Midbrain (tissue), 1 donor: ENCODE results near the gene SGCA.

Experiments used
- DNase-seq: peaks from one replicate; lab custom pipeline; 2025; lab: John Stamatoyannopoulos, UW

Gene SGCA

DNA sequence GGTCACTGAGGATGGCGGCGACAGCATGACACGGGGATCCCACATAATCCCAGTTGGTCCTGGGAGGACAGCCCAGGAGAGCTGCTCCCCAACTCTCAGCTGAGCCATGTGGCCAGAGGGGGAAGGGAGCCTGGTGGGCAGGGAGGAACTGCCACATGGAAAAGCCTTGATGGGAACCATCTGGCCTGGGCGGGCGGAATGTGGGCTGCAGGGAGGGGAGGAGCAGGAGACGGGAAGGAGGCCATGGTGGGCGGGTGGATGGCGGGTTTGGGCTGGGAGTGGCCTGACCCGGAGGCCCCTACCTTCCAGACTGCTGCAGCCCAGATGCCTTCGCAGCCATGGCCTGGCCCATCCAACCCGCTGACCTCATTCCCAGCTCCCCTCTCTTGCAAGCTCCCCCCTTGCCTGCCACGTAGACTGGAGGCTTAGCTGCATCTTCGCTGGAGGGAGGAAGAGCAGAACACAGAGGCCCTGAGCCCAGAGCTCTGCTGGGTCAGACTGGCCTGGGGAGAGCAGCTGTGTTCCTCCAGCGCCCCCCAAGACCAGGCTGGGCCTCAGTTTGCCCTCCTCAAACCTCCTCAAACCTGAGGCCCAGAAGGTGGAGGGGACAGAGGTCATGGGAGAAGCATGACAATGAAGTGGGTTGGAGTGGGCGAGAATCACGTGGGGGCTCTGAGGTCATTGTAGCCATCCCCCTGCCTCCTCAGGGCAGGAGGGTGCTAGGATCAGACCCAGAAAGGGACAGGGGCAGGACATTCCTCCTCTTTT is 43.9 kb downstream of the SGCA start:
- DNase-seq = no peak

DNA sequence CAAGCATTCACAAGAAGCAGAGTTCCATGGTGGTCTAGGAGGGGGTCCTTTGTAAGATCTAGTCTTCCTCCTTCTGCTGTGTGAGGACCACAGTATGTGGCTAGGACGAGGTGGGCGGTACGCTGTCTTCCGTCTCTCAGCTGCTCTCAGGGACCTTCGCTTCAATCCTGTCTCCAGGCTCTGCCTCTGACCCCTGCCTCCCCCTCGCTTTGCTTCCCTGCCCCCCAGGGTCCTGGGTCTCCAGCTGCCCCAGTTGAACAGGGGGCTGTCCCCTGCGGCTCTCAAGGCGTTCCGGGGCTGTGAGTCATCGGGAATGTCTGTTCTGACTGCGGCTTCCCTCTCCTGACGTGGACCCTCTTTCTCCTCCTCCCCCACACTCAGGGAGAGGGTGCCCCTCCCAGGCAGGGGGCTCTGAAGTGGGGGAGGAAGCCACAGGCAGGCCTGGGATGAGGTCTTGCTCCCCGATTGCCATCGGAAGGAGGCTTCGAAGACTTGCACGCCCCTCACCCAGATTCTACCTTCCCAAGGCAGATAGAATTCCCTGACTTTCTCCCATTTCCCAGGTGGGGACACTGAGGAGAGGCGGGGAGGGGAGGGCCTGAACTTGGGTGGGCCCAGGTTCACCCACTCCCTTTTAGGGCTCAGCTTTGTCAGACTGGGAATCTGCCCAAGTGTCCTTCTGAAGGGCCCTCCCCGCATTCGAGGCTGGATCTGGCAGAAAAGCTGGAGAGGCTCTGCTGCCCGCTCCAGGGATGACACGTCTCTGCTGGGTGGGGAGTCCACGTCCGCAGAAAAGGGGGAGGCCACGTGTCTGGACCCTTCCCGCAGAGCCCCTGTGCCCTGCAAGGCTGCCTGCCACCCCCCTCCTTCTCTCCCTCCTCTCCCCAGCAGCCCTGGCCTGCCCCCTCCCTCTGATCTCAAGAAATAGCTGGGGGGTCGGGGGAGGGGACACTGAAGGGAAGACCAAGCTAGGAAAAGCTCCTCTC is 44.7 kb downstream of the SGCA start:
- no peak for DNase-seq

- DNase-seq = no peak
Observed at GRCh38 chr17:50211249-50212120, 45.7 kb downstream of the SGCA start.

GRCh38 chr17:50212121-50212843 is 46.5 kb downstream of the SGCA start:
- no peak for DNase-seq

DNA sequence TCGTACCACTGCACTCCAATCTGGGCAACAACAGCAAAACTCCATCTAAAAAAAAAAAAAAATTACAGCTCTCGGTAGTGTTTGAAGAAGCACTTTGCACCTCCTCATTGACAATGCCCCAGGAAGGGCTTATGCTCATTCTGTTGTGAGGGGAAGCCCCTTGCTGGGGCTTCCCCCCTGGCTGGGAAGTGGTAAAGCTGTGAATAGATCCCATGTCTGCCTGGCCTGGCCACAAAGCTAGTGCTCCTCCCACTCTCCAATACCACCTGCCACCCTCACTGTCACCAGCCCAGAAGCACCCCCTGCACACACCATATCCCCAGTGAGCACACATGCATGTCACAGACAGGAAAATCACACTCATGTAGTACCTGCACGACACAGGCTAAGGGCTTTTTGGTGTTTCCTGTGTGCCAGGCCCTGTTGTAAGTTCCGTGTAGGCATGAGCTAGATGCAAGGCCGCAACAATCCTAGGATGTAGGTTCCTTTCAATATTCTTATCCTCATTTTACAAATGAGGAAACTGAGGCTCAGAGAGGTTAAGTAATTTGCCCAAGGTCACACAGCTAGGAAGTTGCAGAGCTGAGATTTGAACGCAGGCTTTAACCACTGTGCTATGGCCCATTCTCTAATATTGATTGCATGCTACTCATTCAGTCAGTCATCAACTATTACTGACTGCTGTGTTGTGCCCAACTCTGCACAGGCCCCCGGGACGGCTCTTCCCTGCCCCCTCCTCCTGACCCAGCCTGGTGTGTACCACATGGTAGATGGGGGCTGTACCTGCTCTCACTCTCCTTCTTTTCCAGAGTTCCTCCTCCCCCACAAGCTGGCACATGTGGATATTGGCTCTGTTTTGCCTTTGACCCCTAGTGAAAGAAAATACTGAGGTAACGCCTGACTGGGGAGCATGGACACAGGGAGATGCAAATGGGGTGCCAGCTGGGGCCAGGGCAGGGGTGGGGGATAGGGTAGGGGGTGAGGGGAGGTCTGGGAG is 47.5 kb downstream of the SGCA start:
- no peak for DNase-seq

- DNase-seq = no peak
Observed at GRCh38 chr17:50214976-50215760, 49.4 kb downstream of the SGCA start.

- DNase-seq = no peak
Observed at GRCh38 chr17:50217591-50217990, 51.8 kb downstream of the SGCA start.

- no peak for DNase-seq
Observed at GRCh38 chr17:50218071-50218759, 52.4 kb downstream of the SGCA start.

DNA sequence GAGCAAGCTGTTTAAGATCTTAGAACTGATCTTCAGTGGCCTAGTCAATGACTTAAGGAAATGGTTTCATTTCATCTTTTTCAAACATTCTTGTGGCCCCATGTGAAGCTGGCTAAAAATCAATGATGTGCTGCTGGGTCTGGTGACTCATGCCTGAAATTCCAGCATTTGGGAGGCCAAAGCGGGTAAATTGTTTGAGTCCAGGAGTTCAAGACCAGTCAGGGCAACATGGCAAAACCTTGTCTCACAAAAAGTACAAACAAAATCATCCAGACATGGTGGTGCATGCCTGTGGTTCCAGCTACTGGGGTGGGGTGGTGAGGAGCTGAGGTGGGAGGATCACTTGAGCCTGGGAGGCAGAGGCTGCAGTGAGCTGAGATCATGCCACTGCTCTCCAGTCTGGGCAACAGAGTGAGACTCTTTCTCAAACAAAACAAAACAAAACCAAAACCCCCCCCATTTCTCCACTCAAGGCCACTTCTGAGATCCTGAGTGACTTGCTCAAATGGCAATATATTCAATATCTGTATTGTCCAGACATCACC is 53.0 kb downstream of the SGCA start:
- DNase-seq = no peak

DNA sequence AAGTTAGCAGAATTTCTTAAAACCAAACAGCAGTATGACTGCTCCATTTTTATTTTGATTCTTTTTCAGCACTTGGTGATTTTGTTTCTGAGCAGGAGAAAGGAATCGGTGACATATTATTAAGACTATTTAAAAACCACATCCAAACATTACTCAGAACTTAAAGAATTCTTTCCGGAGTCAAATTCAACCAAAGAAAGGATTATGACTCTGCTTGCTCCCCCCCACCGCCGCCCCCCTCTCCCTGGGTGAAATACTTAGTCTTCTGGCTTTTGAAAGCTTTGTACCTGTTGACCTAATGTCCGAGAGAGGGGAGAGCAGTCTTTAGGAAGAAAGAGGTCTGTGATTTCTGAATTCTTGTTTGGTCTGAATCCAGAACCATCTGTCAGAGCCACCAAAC is 53.5 kb downstream of the SGCA start:
- DNase-seq = no peak

DNA sequence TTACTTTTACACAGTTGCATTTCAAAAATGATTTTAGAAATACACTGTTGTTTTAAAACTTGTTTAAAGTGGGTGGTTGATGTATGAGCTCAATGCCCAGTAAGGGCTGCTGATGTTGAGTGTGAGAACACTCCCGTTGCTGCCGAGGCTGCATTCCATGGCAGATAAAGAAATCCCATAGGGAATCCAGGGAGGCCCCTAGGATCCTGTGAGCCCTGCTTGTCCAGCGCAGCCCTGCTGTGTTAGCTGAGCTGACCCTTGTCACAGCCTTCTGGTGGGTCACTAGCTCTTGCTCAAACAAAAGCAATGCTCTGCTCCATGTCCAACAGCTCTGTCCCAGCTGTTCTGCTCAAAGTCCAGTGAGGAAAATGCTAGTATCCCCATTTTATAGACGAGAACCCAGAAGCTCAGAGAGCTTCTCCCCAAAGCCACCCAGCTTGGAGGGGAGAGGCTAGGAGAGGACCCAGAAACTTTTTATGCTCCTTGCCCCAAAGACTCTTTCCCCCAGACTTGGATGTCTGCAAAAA is 54.2 kb downstream of the SGCA start:
- DNase-seq = no peak

DNA sequence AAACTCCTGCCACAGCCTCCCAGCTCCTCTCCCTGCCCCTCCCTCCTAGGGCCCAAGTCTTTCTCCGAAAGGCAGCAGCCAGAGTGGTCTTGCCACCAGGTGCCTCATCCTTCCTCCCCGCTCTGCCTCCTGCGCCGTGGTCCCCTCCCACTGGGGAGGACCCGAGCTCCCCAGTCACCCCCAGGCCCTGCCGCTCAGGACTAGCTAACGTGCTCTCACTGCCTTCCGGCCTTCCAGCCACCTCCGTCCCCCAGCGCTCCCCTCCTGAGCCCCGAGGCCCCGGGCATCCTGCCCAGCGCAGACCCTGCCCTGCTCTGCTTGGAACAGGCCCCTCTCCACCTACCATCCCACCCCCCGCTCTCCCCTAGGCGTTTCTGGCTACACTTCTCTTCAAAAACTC is 55.0 kb downstream of the SGCA start:
- no peak for DNase-seq

GRCh38 chr17:50221266-50221863 is 55.6 kb downstream of the SGCA start:
- no peak for DNase-seq

DNA sequence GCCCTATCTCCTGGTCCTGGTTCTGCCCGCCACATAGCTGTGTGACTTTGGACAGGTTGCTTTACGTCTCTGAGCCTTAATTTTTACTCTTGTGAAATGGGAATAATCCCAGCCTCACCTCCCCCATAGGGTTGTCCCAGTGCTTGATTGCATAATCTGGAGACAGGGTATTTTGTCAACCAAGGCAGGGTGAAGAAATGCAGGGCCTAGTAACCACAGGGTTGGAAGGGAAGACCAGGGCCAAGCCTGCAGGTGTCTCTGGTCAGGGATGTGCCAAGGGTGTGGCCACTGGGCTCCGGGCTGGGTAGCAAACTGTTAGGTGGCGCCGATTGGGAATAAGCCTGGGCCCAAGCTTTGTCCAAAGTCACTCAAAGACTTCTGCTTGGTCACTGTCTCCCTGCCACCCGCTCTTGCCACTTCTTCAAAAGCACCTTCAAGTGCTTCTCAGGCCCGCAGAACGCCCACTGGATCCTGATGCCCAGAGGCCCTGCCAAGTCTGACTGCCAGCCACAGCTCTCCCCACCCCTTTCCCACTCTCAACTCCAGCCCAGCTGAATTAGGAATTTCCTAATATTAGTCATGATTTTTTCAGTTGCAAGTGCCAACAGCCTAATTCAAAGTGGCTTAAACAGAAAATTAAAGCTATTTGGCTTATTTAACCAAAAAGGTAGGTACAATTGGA is 56.2 kb downstream of the SGCA start:
- DNase-seq = peak; percentile 14

GRCh38 chr17:50222922-50223321 is 57.1 kb downstream of the SGCA start:
- DNase-seq = no peak
